Hematopoietic multipotent progenitor cell treated with erythropoietin and hydrocortisone succinate and interleukin-3 and kit ligand, for 8 days (in vitro differentiated cells): ENCODE results near the gene CSGALNACT2.
A peak's percentile ranks its signal among the peaks of the same experiment; 100 is the strongest.
"Not testable (repeated sequence)": the region's sequence is repeated elsewhere in the genome, so short reads cannot be mapped to it uniquely, and the experiment has no call there.

ENCODE experiments used
- DNase-seq: peaks from one replicate; pipeline ENCODE4 v3.0.0-alpha.2; 2015

Gene CSGALNACT2, protein sequence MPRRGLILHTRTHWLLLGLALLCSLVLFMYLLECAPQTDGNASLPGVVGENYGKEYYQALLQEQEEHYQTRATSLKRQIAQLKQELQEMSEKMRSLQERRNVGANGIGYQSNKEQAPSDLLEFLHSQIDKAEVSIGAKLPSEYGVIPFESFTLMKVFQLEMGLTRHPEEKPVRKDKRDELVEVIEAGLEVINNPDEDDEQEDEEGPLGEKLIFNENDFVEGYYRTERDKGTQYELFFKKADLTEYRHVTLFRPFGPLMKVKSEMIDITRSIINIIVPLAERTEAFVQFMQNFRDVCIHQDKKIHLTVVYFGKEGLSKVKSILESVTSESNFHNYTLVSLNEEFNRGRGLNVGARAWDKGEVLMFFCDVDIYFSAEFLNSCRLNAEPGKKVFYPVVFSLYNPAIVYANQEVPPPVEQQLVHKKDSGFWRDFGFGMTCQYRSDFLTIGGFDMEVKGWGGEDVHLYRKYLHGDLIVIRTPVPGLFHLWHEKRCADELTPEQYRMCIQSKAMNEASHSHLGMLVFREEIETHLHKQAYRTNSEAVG

DNA sequence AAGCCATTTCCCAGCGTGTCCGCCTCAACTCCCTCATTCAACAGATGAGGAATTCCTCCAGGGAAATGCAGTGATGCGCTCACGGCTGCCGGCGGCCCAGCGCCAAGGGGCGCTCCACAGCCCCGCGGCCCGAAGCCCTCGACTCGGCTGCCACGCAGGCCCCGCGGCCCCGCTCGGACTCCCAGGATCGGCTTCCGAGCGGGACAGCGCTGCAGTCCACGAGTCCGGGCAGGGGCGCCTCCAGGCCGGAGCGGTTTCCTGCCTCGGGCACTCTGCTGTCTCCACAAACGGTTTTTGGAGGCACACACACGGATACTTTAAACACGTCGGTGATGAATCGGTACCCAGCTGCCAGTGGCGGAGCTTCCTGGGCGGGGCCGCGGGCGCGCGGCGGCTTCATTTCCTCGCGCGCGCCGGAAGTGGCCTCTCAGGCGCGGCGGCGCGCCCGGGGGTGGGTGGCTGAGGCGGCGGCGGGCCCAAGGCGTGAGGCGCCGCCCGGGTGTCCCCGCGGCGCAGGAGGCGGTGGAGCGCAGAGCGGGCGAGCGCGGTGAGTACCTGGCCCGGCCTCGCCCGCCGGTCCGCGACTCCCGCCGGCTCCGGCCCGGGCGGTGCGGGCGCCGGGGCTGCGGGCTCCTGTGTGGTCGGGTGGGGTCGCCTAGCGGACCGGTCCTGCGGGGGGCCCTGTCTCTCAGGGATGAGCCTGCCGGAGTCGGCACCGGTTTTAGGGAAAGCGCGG lies at the start of gene CSGALNACT2:
Gene CSGALNACT2 (plus strand): TSS at position 425 of the 736 bp plus-strand sequence. CDS start 16,705 bp downstream, outside the sequence.
- peak; percentile 83 for DNase-seq

DNA sequence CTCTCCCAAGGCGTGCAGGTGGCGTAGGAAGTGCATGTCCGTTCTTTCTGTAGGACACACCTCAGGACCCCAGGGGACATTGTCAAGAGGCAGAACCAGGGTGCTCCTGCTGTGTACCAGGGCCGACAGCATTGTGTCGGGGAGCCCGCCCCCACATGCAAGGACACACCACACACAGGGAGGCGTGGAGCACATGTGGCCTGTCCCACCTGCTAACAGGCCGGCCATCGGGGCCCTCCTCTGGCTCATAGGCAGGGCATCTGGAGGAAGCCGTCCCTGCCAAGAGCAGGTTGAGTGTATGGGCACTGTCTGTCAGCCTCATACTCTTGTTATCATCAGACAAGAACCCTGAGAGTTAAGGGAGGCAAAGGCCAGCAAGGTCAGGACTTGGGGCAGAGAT lies 48.7 kb upstream of the CSGALNACT2 start:
- DNase-seq, result no peak

DNA sequence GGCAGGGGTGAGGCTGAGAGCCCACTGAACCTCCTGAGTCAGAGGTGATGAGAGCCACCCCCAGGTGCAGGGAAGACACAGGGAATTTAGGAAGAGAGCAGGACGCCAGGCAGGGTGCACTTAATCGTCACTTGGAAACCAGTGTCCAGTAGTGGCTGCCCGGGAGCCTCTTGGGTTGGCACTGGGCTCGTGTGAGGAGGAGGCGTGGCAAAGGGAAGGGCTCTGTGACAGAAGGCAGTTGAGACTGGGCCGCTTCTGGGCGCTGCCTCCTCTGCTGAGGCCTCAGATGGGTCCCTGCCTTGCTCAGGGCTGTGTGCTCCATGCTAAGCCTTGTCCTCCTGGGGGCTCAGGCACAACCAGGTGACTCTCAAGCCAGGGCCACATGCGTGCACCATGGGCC lies 48.1 kb upstream of the CSGALNACT2 start:
- DNase-seq, result no peak

DNA sequence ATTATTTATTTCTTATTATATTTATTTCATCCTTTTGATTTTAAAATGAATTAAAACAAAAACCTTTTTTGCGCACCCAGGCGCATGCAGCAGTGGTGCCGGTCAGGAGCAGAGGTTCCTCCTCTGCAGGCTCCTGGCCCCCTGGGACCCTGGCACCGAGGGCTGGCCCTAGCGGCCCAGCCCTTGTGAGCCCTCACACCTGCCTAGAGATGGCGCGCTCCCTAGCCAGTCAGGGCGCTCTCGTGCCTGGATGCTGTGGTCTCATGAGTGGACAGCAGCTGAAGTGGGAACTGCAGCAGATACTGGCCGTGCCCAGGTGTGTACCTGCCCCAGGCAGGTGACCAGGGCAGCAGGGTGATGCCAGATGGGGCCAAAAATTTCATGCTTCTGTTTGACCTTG lies 47.6 kb upstream of the CSGALNACT2 start:
- DNase-seq, result no peak

DNA sequence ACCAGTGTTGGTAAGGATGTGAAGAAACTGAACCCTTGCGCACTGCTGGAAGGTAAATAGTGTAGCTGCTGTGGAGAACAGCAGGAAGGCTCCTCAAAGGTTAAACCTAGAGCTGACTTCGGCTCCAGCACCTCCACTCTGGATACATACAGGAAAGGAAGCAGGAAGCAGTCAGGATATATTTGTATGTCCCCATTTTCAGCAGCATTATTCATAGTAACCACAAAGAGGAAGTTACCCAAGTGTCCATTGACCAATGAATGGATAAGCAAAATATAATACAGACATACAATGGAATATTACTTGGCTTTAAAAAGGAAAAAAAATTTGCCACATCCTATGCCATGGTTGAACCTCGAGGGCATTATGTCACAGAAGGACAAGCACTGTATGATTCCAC lies 46.4 kb upstream of the CSGALNACT2 start:
- DNase-seq, result no peak

DNA sequence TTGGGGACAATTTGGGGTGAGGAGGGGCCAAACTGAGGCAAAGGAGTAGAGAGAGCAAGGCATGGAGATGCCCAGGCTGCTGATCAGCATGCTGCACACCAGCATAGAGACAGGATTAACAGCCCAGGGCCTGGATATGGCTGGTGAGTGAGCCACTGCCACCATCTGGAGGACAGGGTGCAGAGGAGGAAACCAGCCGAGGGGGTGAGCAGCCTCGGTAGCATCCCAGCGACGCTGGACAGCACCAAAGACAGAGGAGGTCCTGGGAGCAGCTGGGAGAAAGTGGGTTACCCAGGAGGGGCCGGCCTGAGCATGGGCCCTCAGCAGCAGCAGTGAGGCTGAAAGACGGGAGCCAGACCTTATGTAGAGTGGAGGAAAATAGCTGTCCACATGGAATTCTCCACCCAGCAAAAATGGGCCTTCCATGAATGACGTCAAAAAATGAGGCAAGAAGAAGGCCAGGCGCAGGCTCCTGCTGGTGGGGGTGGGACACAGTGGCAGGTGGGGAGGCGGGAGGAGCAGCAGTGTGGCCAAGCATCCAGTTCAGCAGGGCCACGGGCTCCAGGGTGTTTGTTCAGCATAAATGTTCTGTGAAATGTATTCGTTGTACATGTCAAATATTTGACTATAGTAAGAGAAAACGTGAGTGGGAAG lies 44.7 kb upstream of the CSGALNACT2 start:
- no peak for DNase-seq

DNA sequence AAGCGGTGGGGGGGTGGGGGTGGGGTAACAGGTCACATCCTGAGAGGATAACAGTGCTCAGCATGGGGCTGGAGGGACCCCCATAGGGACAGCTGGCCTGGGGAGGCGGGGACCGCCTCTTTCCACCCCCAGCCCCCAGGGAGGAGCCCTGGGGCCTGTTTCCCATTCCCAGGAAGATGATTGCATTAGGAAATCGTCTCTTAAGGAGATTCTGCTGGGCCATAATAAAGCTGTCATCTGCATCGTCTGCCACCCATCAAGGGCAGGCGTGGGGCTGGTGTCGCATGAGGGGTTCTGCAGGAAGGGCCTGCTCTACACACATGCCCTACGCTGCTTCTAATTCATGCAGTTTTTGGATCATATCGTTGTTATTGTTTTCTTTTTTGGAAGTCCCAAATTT lies 44.2 kb upstream of the CSGALNACT2 start:
- no peak for DNase-seq

DNA sequence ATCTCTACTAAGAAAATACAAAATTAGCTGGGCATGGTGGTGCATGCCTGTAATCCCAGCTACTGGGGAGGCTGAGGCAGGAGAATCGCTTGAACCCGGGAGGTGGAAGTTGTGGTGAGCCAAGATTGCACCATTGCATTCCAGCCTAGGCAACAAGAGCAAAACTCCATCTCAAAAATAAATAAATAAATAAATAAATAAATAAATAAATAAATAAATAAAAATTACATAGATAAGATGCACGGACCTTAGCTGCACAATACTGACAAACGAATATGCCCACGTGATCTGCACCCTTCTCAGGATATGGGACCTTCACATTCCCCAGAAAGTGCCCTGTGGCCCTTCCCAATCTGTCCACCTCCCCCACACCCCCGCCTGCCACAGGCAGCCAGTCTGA lies 38.9 kb upstream of the CSGALNACT2 start:
- not testable (repeated sequence) for DNase-seq

DNA sequence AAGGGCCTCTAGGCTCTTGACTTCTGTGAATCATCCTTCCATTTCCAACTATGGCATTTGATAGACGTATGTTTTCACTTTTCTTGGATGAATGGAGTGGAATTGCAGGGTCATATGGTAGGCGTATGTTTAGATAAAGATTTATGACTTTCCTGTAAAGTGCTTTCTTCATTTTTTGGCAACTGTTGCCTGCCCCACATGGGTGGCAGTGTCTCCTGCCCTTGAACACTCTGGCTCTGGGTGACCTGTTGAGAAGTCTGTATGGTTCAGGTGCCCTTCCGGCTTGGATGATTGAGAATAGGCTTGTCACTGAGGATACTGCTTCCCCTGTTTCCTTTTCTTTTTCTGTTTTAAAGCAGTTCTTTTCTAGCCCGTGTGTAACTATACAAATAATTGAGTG lies 38.3 kb upstream of the CSGALNACT2 start:
- no peak for DNase-seq

DNA sequence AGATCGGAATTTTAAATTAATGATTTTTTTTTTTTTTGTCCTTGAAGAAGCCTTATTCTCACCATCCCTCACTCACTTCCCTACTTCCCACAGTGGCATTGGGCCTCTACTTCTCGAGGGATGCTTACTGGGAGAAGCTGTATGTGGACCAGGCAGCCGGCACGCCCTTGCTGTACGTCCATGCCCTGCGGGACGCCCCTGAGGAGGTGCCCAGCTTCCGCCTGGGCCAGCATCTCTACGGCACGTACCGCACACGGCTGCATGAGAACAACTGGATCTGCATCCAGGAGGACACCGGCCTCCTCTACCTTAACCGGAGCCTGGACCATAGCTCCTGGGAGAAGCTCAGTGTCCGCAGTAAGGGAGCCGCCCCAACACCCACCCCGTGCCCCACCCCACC lies 37.9 kb upstream of the CSGALNACT2 start:
- DNase-seq, result no peak

DNA sequence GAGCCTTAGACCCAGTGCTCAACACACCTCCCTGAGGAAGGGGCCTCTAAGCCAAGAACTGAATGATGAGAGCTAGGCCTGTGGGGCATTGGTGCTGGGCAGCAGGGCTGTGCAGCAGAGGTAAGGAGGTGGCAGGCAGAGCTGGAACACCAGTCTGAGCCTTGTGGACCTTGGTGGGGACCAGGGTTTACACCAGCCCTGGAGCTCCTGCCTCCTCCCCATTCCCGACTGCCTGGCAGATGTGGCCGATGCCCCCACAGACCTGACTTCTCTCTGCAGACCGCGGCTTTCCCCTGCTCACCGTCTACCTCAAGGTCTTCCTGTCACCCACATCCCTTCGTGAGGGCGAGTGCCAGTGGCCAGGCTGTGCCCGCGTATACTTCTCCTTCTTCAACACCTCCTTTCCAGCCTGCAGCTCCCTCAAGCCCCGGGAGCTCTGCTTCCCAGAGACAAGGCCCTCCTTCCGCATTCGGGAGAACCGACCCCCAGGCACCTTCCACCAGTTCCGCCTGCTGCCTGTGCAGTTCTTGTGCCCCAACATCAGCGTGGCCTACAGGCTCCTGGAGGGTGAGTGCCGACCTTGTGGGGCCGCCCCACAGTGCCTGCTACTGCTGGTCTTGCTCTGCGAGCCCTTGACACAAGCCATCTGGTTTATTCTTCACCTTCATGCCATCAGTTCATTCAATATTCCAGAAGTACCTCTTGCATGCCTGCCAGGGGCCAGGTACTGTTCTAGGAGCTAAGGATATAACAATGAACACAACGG lies 36.0 kb upstream of the CSGALNACT2 start:
- DNase-seq, result no peak

DNA sequence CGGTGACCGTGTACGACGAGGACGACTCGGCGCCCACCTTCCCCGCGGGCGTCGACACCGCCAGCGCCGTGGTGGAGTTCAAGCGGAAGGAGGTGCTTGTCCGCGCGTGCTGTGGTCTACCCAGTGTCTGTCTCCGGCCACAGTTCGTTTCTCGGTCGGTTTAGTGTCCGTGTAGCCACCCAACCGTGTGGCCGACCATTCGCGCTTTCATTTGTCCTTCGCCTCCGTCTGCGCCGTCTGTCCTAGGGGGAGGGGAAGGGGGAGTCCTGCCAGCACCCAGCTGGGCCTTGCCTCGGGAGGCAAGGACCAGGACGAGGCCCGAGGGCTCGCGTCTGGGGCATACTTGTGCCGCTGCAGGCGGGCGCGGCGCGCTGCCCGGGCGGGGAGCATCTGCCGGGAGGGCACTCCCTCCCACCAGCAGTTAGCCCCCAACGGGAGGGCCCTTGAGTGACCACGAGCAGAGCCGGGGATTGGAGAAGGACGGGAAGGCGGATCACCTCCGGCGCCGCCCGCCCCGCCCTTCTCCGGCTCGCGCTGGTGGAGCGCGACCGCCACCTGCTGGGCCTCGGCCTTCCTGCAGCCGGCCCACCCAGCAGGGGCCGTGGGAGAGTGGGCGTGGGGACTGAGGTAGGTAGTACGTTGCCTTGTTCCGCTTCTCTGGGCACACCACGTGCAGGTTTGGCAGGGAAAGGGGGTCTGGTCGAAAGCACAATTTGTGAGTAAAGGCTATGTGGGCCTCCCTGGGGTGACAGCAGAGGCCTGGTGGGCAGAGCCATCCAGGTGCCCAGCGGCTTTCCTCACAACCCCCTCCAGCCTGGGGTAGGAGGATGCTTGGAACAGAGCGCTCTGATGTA lies 32.9 kb upstream of the CSGALNACT2 start:
- DNase-seq, result peak; percentile 63

DNA sequence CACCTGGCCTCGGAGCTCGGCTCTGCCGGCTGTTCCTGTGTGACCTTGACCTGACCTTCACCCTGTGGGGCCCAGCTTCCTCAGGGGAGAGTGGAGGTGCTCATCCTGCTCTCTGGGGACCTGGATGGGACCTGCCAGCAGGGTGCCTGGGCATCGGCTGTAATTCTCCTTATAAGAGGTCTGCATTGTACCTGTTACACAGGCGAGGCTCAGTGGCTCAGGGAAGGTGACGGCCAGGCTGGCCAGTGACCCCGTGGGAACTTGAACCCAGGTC lies 32.4 kb upstream of the CSGALNACT2 start:
- no peak for DNase-seq

DNA sequence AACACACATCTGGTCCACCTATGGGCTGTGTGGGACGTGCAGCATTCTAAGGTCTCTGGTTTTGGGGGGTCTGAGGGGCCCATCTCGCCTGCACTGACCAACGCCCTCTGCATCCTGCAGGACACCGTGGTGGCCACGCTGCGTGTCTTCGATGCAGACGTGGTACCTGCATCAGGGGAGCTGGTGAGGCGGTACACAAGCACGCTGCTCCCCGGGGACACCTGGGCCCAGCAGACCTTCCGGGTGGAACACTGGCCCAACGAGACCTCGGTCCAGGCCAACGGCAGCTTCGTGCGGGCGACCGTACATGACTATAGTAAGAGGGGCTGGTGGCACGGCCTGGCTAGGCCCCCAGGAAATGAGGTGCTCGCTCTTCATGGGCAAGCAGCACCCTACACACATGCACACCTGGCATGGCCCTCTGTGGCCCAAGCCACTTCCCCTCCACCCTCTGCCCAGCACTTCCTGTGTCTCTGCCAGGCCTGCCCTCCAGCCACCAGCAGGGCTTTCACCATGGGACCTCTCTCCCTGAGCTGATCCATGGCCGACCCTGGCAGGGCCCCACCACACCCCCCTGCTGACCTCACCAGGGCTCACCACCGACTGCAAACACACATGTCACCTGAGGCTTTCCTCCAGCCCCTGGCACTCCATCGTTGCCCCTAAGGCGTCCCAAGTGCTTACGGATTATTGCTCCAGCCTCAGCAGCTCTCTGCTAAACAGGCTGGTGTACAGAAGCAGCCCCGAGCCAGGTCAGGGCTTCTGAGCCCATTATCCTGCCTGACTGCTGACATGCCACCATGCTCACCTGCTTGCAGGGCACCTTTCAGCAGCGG lies 31.8 kb upstream of the CSGALNACT2 start:
- no peak for DNase-seq

DNA sequence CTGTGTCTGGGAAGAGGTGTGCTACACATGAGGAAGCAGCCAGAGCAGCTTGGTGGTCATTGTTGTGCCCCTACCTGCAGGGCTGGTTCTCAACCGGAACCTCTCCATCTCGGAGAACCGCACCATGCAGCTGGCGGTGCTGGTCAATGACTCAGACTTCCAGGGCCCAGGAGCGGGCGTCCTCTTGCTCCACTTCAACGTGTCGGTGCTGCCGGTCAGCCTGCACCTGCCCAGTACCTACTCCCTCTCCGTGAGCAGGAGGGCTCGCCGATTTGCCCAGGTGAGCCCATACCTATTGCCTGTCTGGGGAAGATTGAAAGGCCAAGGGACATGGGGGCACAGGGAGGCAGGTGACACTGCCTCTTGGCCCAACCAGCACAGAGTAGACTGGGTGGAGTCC lies 29.3 kb upstream of the CSGALNACT2 start:
- DNase-seq, result no peak

DNA sequence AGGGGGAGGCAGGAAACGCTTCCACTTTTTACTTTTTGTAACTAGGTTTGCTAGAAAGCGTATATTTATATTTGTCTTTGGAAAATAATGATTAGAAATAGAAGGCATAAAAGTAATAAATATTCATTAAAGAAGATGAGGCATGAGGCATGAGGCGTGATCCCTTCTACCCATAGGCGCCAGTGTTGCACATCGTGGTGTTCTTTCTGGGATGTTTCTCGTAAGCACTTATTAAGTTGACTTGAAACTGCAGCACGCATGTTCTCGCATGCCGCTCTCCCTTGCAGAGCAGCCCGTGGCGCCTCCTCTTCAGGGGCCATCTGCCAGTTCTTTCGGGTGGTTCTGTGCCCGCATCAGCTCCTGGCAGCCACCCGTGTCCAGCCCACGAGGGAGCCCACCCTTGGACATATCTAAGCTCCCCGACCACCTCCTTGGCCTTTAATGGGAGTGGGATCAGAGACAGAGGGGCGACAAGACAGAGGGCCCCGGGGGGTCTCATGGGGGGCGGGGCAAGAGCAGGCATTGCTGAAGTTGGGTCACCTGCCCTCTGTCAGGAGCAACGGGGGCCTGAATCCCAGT lies 28.5 kb upstream of the CSGALNACT2 start:
- DNase-seq, result no peak

DNA sequence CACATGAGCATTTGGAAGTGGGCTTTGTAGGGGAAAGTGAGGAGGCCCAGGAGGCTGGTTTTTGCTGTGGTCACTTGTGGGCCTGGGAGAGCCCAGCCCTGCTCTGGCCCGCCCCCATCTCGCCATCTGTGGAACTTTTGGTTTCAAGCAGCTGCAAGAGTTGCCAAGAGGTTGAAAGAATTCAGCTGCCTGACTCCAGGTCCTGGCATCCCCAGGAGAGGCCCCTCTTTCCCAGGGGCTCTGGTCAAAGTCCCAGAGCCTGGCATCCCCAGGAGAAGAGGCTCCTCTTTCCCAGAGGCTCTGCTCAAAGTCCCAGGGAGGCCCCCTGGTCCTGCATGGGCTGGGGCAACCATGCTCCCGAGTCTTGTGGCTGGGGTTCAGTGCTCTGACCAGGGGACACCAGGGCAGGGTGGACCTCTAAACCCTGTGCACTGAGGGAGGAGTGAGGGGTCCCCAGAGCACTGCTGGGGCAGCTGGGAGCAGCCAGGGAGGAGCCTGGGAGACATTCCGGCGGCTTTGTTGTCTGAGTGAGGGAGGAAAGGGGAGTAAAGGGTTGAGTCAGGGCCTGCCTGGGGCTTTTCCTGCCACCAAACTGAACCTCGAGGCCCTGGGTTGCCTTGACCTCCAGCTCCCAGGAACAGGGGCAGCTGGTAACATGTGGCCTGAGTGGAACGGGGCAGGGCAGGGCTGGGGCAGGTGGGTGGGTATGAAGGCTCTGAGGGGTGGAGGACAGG lies 27.7 kb upstream of the CSGALNACT2 start:
- no peak for DNase-seq

DNA sequence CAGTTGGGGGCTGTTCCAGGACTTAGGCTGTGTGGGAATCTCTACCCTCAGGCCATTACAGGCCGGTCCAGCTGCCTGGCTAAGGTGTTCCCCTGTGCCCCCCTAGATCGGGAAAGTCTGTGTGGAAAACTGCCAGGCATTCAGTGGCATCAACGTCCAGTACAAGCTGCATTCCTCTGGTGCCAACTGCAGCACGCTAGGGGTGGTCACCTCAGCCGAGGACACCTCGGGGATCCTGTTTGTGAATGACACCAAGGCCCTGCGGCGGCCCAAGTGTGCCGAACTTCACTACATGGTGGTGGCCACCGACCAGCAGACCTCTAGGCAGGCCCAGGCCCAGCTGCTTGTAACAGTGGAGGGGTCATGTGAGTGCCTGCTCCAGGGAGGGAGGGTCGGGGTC lies 27.1 kb upstream of the CSGALNACT2 start:
- no peak for DNase-seq

DNA sequence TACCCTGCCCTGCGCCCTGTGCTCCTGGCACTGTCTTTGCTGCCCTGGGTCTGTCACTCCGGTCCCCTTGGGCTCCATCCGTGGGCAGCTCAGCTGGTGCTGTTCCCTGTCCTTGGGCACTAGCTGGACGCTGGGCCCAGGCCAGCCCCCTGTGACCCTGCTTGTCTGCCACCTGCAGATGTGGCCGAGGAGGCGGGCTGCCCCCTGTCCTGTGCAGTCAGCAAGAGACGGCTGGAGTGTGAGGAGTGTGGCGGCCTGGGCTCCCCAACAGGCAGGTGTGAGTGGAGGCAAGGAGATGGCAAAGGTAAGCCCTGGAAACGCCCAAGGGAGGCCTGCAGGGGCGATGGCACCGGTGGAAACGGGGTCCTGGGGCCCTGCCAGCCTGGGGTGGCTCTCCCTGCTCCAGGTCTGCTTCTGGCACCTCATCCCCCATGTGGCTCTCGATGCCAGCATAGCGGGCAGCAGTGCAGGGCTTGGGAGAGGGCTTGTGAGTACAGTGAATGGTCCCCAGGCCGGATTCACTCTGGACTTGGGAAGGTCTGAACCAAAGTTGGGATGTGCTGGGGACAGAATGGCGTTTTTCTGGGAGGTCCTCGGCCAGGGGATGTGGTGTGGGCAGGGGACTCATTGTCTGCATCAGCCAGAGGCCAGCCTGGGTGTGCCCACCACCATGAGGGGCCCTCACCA lies 26.2 kb upstream of the CSGALNACT2 start:
- DNase-seq, result no peak
